Colonic mucosa (tissue), 4 donors: ENCODE measurements around the gene CCT5. TPM values are rescaled to one million over a fixed set of nuclear protein-coding genes. Genes with fewer than 3 reads are reported as not detected.
"Not testable (repeated sequence)": the region's sequence is repeated elsewhere in the genome, so short reads cannot be mapped to it uniquely, and the experiment has no call there.

ENCODE experiments used
- DNase-seq: peaks from one replicate; pipeline ENCODE4 v3.0.0-alpha.2; 2020
- H3K27ac ChIP-seq: fragments of 200-600 bp; one replicate; pipeline ENCODE4 v1.8.0; 2021
- H3K27me3 ChIP-seq: fragments of 200-600 bp; one replicate; pipeline ENCODE4 v1.8.0; 2021
- H3K36me3 ChIP-seq: fragments of 200-600 bp; one replicate; pipeline ENCODE4 v1.8.0; 2021
- H3K4me1 ChIP-seq: fragments of 200-600 bp; one replicate; pipeline ENCODE4 v1.8.0; 2021; ENCODE audit warnings: mild to moderate bottlenecking
- H3K4me3 ChIP-seq: fragments of 200-600 bp; one replicate; pipeline ENCODE4 v1.8.0; 2021
- H3K9ac ChIP-seq, 2 donors: one replicate each; pipeline ENCODE4 v1.7.0; 2013; ENCODE audit warnings: control low read depth in 2 of 2, low read depth in 2 of 2, low read length in 2 of 2
- H3K9me3 ChIP-seq: fragments of 200-600 bp; one replicate; pipeline ENCODE4 v1.8.0; 2021
- intact Hi-C: fragments of 100-400 bp; cut with DNase I; formaldehyde crosslinking; loops from one replicate; pipeline ENCODE4 v1.14.1; 2022
- total RNA-seq, 2 donors: library from RNA; stranded (reverse); fragmentation: NEBNext Ultra II Directional in 1 of 2; extraction: Animal tissue kit (Norgen Biotek cat#: 25700) in 1 of 2; gene quantifications; one replicate each; pipeline ENCODE4 v1.2.1, GENCODE V29; 2021
- TF ChIP-seq, protein P1 (sequence below): fragments of 200-600 bp; IDR thresholded peaks from one replicate; pipeline ENCODE4 v1.8.0; 2022; ENCODE audit warnings: antibody characterized with exemption, mild to moderate bottlenecking
- donor health status: healthy.
- donor health status: DM: no; HTN: no; CAD: no.
- donor health status: DM: no; HTN: no; CAD: no.

The CCT5 gene
- total RNA-seq, 2 donors from 2014 or later, result 156 to 341 TPM

DNA sequence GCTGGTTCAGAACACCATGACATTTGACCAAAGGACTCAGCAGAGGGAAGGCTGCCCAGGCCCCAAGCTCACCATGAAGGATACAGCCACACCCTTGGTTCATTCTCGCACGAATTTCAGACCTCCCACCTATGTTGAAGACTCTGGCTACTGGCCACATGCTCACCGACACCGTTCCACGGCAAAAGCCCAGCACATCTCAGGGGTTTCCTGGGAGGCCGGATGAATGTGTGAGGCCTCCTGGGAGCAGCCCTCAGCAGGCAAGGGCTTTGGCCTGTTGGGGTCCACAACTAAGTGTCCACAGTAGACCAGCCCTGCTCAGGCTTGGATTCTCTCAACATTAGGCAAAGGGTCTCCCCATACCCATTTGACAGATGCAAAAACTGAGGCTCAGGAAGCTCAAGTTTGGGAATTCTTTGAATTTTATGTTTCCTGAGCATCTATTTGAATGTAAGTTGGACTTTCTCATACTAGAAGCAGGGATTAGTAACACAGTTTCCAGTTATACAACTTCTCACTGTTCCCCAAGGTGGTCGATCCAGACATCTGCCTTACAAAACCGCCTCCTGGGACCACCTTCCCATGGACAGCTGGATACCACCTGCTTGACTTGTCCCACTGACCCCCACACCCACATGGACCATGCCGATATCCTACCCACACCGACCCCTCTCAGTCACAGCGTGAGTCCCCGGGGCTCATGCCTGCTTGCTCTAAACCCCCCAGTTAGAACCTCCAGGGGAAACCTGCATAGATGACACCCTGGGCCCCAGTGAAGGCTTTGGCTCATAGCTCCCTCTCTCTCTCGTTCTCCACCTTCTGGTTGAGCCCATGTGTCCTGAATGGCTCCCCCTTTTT lies 27.9 kb downstream of the CCT5 start:
- H3K9ac ChIP-seq, result no peak overlapping the region
- H3K4me1 ChIP-seq, result no peaks in the 10 kb centered on the region
- no peak overlapping the region for H3K4me3 ChIP-seq
- no peak overlapping the region for H3K27ac ChIP-seq
- TF ChIP-seq, protein P1, sequence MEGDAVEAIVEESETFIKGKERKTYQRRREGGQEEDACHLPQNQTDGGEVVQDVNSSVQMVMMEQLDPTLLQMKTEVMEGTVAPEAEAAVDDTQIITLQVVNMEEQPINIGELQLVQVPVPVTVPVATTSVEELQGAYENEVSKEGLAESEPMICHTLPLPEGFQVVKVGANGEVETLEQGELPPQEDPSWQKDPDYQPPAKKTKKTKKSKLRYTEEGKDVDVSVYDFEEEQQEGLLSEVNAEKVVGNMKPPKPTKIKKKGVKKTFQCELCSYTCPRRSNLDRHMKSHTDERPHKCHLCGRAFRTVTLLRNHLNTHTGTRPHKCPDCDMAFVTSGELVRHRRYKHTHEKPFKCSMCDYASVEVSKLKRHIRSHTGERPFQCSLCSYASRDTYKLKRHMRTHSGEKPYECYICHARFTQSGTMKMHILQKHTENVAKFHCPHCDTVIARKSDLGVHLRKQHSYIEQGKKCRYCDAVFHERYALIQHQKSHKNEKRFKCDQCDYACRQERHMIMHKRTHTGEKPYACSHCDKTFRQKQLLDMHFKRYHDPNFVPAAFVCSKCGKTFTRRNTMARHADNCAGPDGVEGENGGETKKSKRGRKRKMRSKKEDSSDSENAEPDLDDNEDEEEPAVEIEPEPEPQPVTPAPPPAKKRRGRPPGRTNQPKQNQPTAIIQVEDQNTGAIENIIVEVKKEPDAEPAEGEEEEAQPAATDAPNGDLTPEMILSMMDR, result no peak
- H3K27me3 ChIP-seq, result no peaks in the 10 kb centered on the region
- H3K9me3 ChIP-seq, result no peaks in the 10 kb centered on the region
- intact Hi-C loops, result no loop called here
- no peaks in the 10 kb centered on the region for H3K36me3 ChIP-seq
- DNase-seq, result peak; percentile 12

- no peaks in the 10 kb centered on the region for H3K36me3 ChIP-seq
- peaks cover 2% of the 10 kb centered on the region for H3K4me1 ChIP-seq
- TF ChIP-seq, protein P1, result no peak
- no peak overlapping the region for H3K27ac ChIP-seq
- DNase-seq, result no peak
- intact Hi-C loops, result no loop called here
- H3K4me3 ChIP-seq, result no peak overlapping the region
- no peaks in the 10 kb centered on the region for H3K27me3 ChIP-seq
- H3K9me3 ChIP-seq, result no peaks in the 10 kb centered on the region
- H3K9ac ChIP-seq, result no peak overlapping the region
These were observed 28.7 kb downstream of the CCT5 start for GRCh38 chr5:10278658-10279279.

GRCh38 chr5:10279328-10279727 lies 29.2 kb downstream of the CCT5 start:
- intact Hi-C loops, result no loop called here

DNA sequence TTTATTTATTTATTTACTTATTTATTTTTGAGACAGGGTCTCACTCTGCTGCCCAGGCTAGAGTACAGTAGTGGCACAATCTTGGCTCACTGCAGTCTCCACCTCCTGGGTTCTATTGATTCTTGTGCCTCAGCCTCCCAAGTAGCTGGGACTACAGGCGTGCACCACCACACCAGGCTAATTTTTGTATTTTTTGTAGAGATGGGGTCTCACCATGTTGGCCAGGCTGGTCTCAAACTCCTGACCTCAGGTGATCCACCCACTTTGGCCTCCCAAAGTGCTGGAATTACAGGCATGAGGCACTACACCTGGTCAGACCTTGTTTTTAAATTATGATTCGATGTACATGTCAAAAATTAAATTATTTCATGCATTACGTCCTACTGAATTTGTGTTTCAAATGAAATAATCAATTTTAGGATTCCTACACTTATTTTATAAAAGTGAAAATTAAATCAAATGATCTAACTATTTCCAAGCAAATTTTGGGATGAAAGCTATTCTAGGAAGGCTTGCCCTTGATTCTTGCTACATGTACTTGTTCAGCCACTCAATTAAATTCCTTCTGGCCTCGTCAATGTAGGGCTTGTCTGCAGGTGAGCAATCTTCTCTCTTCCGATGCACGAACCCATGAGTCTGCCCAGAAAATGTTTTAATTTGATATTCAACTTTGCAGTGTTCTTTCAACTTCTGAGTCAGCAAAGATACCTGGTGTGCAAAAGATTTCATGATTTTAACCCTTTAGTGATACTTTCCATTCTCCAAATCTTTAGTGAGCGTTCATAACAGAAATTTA lies 30.0 kb downstream of the CCT5 start:
- no peaks in the 10 kb centered on the region for H3K9me3 ChIP-seq
- no peak for DNase-seq
- intact Hi-C loops, result loop anchor here (5.0 to 10.0 kb wide), 3 partner anchors 82 to 347 kb away; no protein-coding TSS in a partner anchor
- no peaks in the 10 kb centered on the region for H3K27me3 ChIP-seq
- H3K36me3 ChIP-seq, result no peaks in the 10 kb centered on the region
- H3K9ac ChIP-seq, result no peak overlapping the region
- H3K4me1 ChIP-seq, result peaks cover 8% of the 10 kb centered on the region
- H3K4me3 ChIP-seq, result no peak overlapping the region
- TF ChIP-seq, protein P1, result no peak
- H3K27ac ChIP-seq, result no peak overlapping the region

More at GRCh38 chr5:10279328-10279727, 29.2 kb downstream of the CCT5 start:
- no peaks in the 10 kb centered on the region for H3K9me3 ChIP-seq
- no peaks in the 10 kb centered on the region for H3K27me3 ChIP-seq
- H3K4me1 ChIP-seq, result peaks cover 7% of the 10 kb centered on the region
- no peak overlapping the region for H3K9ac ChIP-seq
- TF ChIP-seq, protein P1, result no peak
- H3K36me3 ChIP-seq, result no peaks in the 10 kb centered on the region
- DNase-seq, result no peak
- no peak overlapping the region for H3K4me3 ChIP-seq
- H3K27ac ChIP-seq, result no peak overlapping the region

DNA sequence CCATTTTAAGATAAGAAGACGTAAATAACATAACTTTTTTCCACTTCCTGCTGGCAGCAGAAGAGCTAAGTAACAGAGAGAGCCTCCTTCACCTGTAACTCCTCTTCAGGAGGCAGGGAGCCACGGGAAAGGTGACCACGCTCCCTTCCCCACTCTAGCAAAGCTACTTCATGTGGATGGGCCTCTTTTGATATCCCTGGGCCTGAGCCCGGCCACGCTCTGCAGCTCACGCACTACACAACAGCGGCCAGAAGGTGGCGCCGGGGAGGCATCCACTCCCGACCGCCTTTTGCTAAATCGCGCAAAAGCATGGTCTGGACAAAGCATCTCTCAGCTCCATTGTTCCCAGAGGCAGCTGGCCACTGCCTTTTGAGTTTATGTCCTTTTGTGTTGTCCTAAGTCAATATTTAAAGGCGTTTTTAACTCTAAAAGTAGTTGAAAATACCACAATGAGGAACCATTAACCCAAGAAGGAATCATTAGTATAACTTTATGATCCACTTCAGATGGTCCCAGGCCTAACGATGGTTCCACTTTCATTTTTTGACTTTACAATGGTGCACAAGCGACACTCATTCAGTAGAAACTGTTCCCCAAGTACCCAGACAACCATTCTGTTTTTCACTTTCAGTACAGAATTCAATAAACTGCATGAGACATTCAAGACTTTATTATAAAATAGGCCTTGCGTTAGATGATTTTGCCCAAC lies 34.0 kb downstream of the CCT5 start:
- Histone ChIP-seq H3K36me3 (no peaks in the 10 kb centered on the region), H3K27ac (no peak overlapping the region), H3K9me3 (no peaks in the 10 kb centered on the region), H3K9ac (no peak overlapping the region), H3K4me1 (peaks cover 8% of the 10 kb centered on the region), H3K27me3 (no peaks in the 10 kb centered on the region), H3K4me3 (no peak overlapping the region)
- intact Hi-C loops, result loop anchor here (5.0 to 10.0 kb wide), 3 partner anchors 78 to 343 kb away; no protein-coding TSS in a partner anchor
- TF ChIP-seq, protein P1, result peak; percentile 94
- DNase-seq, result peak; percentile 92

GRCh38 chr5:10285362-10285761 lies 35.3 kb downstream of the CCT5 start:
- not testable (repeated sequence) for H3K27ac ChIP-seq, H3K4me1 ChIP-seq, H3K9ac ChIP-seq, H3K4me3 ChIP-seq, H3K27me3 ChIP-seq, H3K36me3 ChIP-seq, H3K9me3 ChIP-seq
- intact Hi-C loops, result loop anchor here (10.0 kb wide), 1 partner anchor 139 kb away; no protein-coding TSS in a partner anchor
- peak; percentile 58 for DNase-seq
